ENCODE measurements around the gene CDC123. TPM values are rescaled to one million over a fixed set of nuclear protein-coding genes. Genes with fewer than 3 reads are reported as not detected.

CDC123 gene
- total and polyA plus RNA-seq, 2 experiments from 2014 or later, result 158 to 179 TPM

- TF ChIP-seq, protein P1, sequence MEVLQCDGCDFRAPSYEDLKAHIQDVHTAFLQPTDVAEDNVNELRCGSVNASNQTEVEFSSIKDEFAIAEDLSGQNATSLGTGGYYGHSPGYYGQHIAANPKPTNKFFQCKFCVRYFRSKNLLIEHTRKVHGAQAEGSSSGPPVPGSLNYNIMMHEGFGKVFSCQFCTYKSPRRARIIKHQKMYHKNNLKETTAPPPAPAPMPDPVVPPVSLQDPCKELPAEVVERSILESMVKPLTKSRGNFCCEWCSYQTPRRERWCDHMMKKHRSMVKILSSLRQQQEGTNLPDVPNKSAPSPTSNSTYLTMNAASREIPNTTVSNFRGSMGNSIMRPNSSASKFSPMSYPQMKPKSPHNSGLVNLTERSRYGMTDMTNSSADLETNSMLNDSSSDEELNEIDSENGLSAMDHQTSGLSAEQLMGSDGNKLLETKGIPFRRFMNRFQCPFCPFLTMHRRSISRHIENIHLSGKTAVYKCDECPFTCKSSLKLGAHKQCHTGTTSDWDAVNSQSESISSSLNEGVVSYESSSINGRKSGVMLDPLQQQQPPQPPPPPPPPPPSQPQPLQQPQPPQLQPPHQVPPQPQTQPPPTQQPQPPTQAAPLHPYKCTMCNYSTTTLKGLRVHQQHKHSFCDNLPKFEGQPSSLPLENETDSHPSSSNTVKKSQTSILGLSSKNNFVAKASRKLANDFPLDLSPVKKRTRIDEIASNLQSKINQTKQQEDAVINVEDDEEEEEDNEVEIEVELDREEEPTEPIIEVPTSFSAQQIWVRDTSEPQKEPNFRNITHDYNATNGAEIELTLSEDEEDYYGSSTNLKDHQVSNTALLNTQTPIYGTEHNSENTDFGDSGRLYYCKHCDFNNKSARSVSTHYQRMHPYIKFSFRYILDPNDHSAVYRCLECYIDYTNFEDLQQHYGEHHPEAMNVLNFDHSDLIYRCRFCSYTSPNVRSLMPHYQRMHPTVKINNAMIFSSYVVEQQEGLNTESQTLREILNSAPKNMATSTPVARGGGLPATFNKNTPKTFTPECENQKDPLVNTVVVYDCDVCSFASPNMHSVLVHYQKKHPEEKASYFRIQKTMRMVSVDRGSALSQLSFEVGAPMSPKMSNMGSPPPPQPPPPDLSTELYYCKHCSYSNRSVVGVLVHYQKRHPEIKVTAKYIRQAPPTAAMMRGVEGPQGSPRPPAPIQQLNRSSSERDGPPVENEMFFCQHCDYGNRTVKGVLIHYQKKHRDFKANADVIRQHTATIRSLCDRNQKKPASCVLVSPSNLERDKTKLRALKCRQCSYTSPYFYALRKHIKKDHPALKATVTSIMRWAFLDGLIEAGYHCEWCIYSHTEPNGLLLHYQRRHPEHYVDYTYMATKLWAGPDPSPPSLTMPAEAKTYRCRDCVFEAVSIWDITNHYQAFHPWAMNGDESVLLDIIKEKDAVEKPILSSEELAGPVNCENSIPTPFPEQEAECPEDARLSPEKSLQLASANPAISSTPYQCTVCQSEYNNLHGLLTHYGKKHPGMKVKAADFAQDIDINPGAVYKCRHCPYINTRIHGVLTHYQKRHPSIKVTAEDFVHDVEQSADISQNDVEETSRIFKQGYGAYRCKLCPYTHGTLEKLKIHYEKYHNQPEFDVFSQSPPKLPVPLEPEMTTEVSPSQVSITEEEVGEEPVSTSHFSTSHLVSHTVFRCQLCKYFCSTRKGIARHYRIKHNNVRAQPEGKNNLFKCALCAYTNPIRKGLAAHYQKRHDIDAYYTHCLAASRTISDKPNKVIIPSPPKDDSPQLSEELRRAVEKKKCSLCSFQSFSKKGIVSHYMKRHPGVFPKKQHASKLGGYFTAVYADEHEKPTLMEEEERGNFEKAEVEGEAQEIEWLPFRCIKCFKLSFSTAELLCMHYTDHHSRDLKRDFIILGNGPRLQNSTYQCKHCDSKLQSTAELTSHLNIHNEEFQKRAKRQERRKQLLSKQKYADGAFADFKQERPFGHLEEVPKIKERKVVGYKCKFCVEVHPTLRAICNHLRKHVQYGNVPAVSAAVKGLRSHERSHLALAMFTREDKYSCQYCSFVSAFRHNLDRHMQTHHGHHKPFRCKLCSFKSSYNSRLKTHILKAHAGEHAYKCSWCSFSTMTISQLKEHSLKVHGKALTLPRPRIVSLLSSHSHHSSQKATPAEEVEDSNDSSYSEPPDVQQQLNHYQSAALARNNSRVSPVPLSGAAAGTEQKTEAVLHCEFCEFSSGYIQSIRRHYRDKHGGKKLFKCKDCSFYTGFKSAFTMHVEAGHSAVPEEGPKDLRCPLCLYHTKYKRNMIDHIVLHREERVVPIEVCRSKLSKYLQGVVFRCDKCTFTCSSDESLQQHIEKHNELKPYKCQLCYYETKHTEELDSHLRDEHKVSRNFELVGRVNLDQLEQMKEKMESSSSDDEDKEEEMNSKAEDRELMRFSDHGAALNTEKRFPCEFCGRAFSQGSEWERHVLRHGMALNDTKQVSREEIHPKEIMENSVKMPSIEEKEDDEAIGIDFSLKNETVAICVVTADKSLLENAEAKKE (CRISPR knock-in tag; IDR thresholded peaks at IDR 0.05), result no peak
- TF ChIP-seq EZH2 (IDR thresholded peaks at IDR 0.05; ENCODE audit: low read depth, unreplicated experiment) (no peak), NANOG (IDR thresholded peaks at IDR 0.05; ENCODE audit: borderline replicate concordance) (no peak), CREB1 (CRISPR knock-in tag; IDR thresholded peaks at IDR 0.05; ENCODE audit: low read depth) (no peak)
- TF ChIP-seq, protein P2, sequence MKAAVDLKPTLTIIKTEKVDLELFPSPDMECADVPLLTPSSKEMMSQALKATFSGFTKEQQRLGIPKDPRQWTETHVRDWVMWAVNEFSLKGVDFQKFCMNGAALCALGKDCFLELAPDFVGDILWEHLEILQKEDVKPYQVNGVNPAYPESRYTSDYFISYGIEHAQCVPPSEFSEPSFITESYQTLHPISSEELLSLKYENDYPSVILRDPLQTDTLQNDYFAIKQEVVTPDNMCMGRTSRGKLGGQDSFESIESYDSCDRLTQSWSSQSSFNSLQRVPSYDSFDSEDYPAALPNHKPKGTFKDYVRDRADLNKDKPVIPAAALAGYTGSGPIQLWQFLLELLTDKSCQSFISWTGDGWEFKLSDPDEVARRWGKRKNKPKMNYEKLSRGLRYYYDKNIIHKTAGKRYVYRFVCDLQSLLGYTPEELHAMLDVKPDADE (IDR thresholded peaks at IDR 0.05), result no peak
Observed at GRCh38 chr10:12184165-12184564, 11.8 kb upstream of the CDC123 start (continued).

- Histone ChIP-seq H2AFZ (no peak overlapping the region), H3K9me2 (ENCODE audit: insufficient read depth) (no peaks in the 10 kb centered on the region), H3K27ac (ENCODE audit: low read depth) (no peak overlapping the region), H3K4me1 (ENCODE audit: insufficient read depth) (peaks cover 1% of the 10 kb centered on the region), H3K4me2 (no peak overlapping the region), H3K27me3 (ENCODE audit: insufficient read depth) (no peaks in the 10 kb centered on the region), H4K20me1 (replicated peaks; ENCODE audit: insufficient read depth) (peaks cover 17% of the 10 kb centered on the region), H3K79me2 (replicated peaks; ENCODE audit: insufficient read depth) (peaks cover 51% of the 10 kb centered on the region), H3K4me3 (no peak overlapping the region), H3F3A (replicated peaks; ENCODE audit: low read depth) (no peaks in the 10 kb centered on the region), H3K36me3 (ENCODE audit: insufficient read depth) (peaks cover 13% of the 10 kb centered on the region; the same call in 1 of the 2 replicates)
- ATAC-seq (no peak), DNase-seq (ENCODE audit: low spot score) (no peak)
- Mint-ChIP-seq H3K27me3 (ENCODE audit: insufficient read depth, low read depth, poor library complexity) (peaks cover 3% of the 10 kb centered on the region), H3K4me1 (peaks cover 14% of the 10 kb centered on the region), H3K36me3 (ENCODE audit: low read depth) (peaks cover 36% of the 10 kb centered on the region), H3K9me3 (0 out of 3 replicates have a peak, but pooled peaks cover 3% of the 10 kb centered on the region), H3K4me3 (no peak overlapping the region), H3K27ac (no peak overlapping the region)
- TF ChIP-seq, protein P2 (IDR thresholded peaks at IDR 0.05), result no peak
- TF ChIP-seq CREB1 (CRISPR knock-in tag; IDR thresholded peaks at IDR 0.05; ENCODE audit: low read depth) (no peak), STAT1 (IDR thresholded peaks at IDR 0.05; ENCODE audit: unreplicated experiment) (no peak), ZNF331 (CRISPR knock-in tag; IDR thresholded peaks at IDR 0.05; ENCODE audit: low read depth) (no peak)
- TF ChIP-seq, protein P1 (CRISPR knock-in tag; IDR thresholded peaks at IDR 0.05), result no peak
Observed at GRCh38 chr10:12186323-12186722, 9.7 kb upstream of the CDC123 start.

Data from GM23338 (cell line).